ENCODE results near the gene LSM10. TPM values are rescaled to one million over a fixed set of nuclear protein-coding genes. Genes with fewer than 3 reads are reported as not detected.

LSM10 gene
- total RNA-seq, 1 donor from 2014 or later: 26.1 TPM

DNA sequence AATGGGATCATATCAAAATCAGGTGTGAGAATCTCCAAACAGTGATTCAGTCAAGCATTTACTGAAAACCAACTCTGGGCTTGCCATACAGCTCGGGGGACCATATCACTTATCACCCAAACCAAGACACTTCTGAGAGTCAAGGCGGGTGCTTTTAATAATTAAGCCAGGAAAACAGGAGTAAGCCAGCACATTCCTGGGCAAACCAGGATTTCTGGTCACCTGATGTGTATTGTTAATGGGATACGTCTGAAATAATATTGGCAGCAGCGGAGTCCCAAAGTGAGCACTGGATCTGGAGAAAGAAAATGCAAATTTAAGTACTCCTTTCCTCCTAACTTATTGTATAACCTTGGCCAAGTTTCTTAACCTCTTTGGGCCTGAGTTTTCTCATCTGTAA is 34.9 kb upstream of the LSM10 start:
- Mint-ChIP-seq H3K4me1 (peaks cover 18% of the 10 kb centered on the region), H3K4me3 (no peak overlapping the region), H3K27ac (no peak overlapping the region), H3K36me3 (peaks cover 9% of the 10 kb centered on the region), H3K27me3 (ENCODE audit: low read depth) (no peaks in the 10 kb centered on the region), H3K9me3 (no peaks in the 10 kb centered on the region)
- no peak for DNase-seq (ENCODE audit: low spot score in 2 of 2, unreplicated experiment in 2 of 2)
- TF ChIP-seq CTCF (IDR thresholded peaks at IDR 0.05; ENCODE audit: unreplicated experiment): no peak

- H3K27ac Mint-ChIP-seq: no peak overlapping the region
- no peak for TF ChIP-seq CTCF (IDR thresholded peaks at IDR 0.05; ENCODE audit: unreplicated experiment)
- H3K27me3 Mint-ChIP-seq (ENCODE audit: low read depth): no peaks in the 10 kb centered on the region
- DNase-seq (ENCODE audit: low spot score in 2 of 2, unreplicated experiment in 2 of 2): no peak
- H3K9me3 Mint-ChIP-seq: no peaks in the 10 kb centered on the region
- peaks cover 10% of the 10 kb centered on the region for H3K36me3 Mint-ChIP-seq
- H3K4me1 Mint-ChIP-seq: peaks cover 2% of the 10 kb centered on the region
- H3K4me3 Mint-ChIP-seq: no peak overlapping the region
Measured at GRCh38 chr1:36425791-36426190, 28.1 kb upstream of the LSM10 start.

DNA sequence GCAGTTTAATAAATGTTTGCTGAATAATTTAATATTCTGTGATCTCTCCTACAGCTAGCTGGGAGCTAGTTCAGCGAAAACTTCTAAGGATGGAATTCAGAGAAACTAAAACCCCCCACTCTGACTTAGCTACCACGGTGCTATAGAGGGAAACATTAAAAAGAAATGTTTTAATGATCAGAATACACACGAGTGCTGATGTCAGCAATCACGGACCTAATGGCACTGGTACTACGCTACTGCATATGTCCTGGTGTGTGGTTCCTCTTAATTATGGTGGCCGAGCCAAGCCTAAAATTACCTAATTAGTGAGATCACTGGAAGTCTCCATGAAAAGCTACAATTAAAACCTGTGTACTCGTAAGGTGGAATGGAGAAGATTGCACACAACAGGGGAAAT is 23.9 kb upstream of the LSM10 start:
- Mint-ChIP-seq H3K27me3 (ENCODE audit: low read depth) (no peaks in the 10 kb centered on the region), H3K9me3 (no peaks in the 10 kb centered on the region), H3K27ac (no peak overlapping the region), H3K4me1 (peaks cover 8% of the 10 kb centered on the region), H3K36me3 (peaks cover 14% of the 10 kb centered on the region), H3K4me3 (no peak overlapping the region)
- TF ChIP-seq CTCF (IDR thresholded peaks at IDR 0.05; ENCODE audit: unreplicated experiment): no peak
- no peak for DNase-seq (ENCODE audit: low spot score in 2 of 2, unreplicated experiment in 2 of 2)

DNA sequence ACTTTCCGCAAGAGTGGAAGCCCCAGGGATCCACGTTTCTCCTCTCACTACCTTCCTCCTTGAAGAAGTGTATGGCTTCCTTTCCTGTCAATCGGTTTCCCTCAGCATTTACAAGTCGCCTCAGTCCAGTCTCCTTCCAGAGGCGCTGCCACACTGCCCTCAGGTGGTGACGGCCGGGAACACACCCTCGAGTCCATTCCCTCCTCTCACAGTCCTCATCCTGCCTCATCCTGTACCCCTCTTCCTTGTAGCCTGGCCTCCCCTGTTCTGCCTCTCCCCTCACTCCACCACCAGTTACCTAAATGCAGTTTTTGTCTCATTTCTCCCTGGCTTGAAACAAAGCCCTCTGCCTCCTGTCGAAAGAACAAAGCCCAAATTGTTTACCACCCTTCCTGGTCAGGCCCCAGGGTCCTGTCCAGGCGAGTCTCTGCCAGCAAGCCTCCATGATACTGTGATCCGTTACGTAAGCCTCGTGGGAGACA is 23.2 kb upstream of the LSM10 start:
- peaks cover 16% of the 10 kb centered on the region for H3K36me3 Mint-ChIP-seq
- H3K4me3 Mint-ChIP-seq: no peak overlapping the region
- no peaks in the 10 kb centered on the region for H3K27me3 Mint-ChIP-seq (ENCODE audit: low read depth)
- peaks cover 8% of the 10 kb centered on the region for H3K4me1 Mint-ChIP-seq
- TF ChIP-seq CTCF (IDR thresholded peaks at IDR 0.05; ENCODE audit: unreplicated experiment): peak; percentile 83
- no peaks in the 10 kb centered on the region for H3K9me3 Mint-ChIP-seq
- peak; percentile 67 to 95 for DNase-seq (ENCODE audit: low spot score in 2 of 2, unreplicated experiment in 2 of 2)
- peak overlapping the region; percentile 63 for H3K27ac Mint-ChIP-seq

DNA sequence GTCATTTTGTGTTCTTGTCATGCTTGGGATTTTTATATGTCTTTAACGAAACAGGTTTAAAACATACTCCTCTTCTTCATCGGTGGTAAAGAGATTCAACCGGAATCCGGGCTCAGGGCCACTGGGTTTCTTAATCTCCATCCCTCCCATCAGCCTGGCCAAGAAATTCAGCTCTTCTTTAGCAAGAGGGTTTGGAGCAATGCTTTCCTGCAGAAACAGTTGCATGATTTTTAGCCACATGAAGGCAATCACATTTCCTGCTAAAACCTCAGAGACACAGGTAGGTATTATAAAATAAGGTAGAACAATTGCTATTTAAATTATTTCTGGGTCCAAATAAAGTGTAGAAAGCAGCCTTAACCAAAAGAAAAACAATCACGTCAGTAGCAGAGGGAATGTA is 22.7 kb upstream of the LSM10 start:
- Mint-ChIP-seq H3K36me3 (peaks cover 17% of the 10 kb centered on the region), H3K4me1 (peaks cover 8% of the 10 kb centered on the region), H3K4me3 (no peak overlapping the region), H3K27me3 (ENCODE audit: low read depth) (no peaks in the 10 kb centered on the region), H3K9me3 (no peaks in the 10 kb centered on the region), H3K27ac (peak overlapping the region; percentile 63)
- no peak for DNase-seq (ENCODE audit: low spot score in 2 of 2, unreplicated experiment in 2 of 2)
- TF ChIP-seq CTCF (IDR thresholded peaks at IDR 0.05; ENCODE audit: unreplicated experiment): no peak

GRCh38 chr1:36419569-36419968 is 21.9 kb upstream of the LSM10 start:
- DNase-seq (ENCODE audit: low spot score in 2 of 2, unreplicated experiment in 2 of 2): no peak
- Mint-ChIP-seq H3K27me3 (ENCODE audit: low read depth) (no peaks in the 10 kb centered on the region), H3K27ac (no peak overlapping the region), H3K4me3 (no peak overlapping the region), H3K36me3 (peaks cover 18% of the 10 kb centered on the region), H3K9me3 (peaks cover 1% of the 10 kb centered on the region), H3K4me1 (peaks cover 8% of the 10 kb centered on the region)
- no peak for TF ChIP-seq CTCF (IDR thresholded peaks at IDR 0.05; ENCODE audit: unreplicated experiment)

Data from mesothelial cell of epicardium (in vitro differentiated cells).